ENCODE measurements around the gene MYH11.
"Not testable (repeated sequence)": the region's sequence is repeated elsewhere in the genome, so short reads cannot be mapped to it uniquely, and the experiment has no call there.

MYH11 gene

GRCh38 chr16:15741207-15741871 is 115.5 kb downstream of the MYH11 start:
- H3K4me1 ChIP-seq (ENCODE audit: control insufficient read depth, low read depth, low read length): no peaks in the 10 kb centered on the region
- no peaks in the 10 kb centered on the region for H3K36me3 ChIP-seq (ENCODE audit: control insufficient read depth, low read depth, low read length)
- H3K27ac ChIP-seq (ENCODE audit: low read length): no peak overlapping the region
- no peak overlapping the region for H3K9ac ChIP-seq (ENCODE audit: low read length)
- no peaks in the 10 kb centered on the region for H3K9me3 ChIP-seq (ENCODE audit: control insufficient read depth, low read depth, low read length)
- no peak overlapping the region for H3K4me3 ChIP-seq (ENCODE audit: low read length)
- no peaks in the 10 kb centered on the region for H3K27me3 ChIP-seq (ENCODE audit: control insufficient read depth, insufficient read depth, low read length)

- Histone ChIP-seq H3K36me3 (ENCODE audit: control insufficient read depth, low read depth, low read length) (no peaks in the 10 kb centered on the region), H3K9ac (ENCODE audit: low read length) (no peak overlapping the region), H3K27ac (ENCODE audit: low read length) (no peak overlapping the region), H3K4me3 (ENCODE audit: low read length) (no peak overlapping the region), H3K27me3 (ENCODE audit: control insufficient read depth, insufficient read depth, low read length) (no peaks in the 10 kb centered on the region), H3K9me3 (ENCODE audit: control insufficient read depth, low read depth, low read length) (no peaks in the 10 kb centered on the region), H3K4me1 (ENCODE audit: control insufficient read depth, low read depth, low read length) (no peaks in the 10 kb centered on the region)
Observed at GRCh38 chr16:15739950-15740349, 116.9 kb downstream of the MYH11 start.

- Histone ChIP-seq H3K27ac (ENCODE audit: low read length) (no peak overlapping the region), H3K36me3 (ENCODE audit: control insufficient read depth, low read depth, low read length) (no peaks in the 10 kb centered on the region), H3K4me1 (ENCODE audit: control insufficient read depth, low read depth, low read length) (no peaks in the 10 kb centered on the region), H3K4me3 (ENCODE audit: low read length) (no peak overlapping the region), H3K9me3 (ENCODE audit: control insufficient read depth, low read depth, low read length) (no peaks in the 10 kb centered on the region), H3K9ac (ENCODE audit: low read length) (no peak overlapping the region), H3K27me3 (ENCODE audit: control insufficient read depth, insufficient read depth, low read length) (no peaks in the 10 kb centered on the region)
Observed at GRCh38 chr16:15739464-15739863, 117.4 kb downstream of the MYH11 start.

- no peaks in the 10 kb centered on the region for H3K4me1 ChIP-seq (ENCODE audit: control insufficient read depth, low read depth, low read length)
- no peak overlapping the region for H3K27ac ChIP-seq (ENCODE audit: low read length)
- no peaks in the 10 kb centered on the region for H3K9me3 ChIP-seq (ENCODE audit: control insufficient read depth, low read depth, low read length)
- no peak overlapping the region for H3K9ac ChIP-seq (ENCODE audit: low read length)
- H3K27me3 ChIP-seq (ENCODE audit: control insufficient read depth, insufficient read depth, low read length): no peaks in the 10 kb centered on the region
- no peak overlapping the region for H3K4me3 ChIP-seq (ENCODE audit: low read length)
- no peaks in the 10 kb centered on the region for H3K36me3 ChIP-seq (ENCODE audit: control insufficient read depth, low read depth, low read length)
Observed at GRCh38 chr16:15737140-15737644, 119.6 kb downstream of the MYH11 start.

GRCh38 chr16:15736529-15736928 is 120.3 kb downstream of the MYH11 start:
- Histone ChIP-seq H3K36me3 (ENCODE audit: control insufficient read depth, low read depth, low read length) (no peaks in the 10 kb centered on the region), H3K4me1 (ENCODE audit: control insufficient read depth, low read depth, low read length) (no peaks in the 10 kb centered on the region), H3K27me3 (ENCODE audit: control insufficient read depth, insufficient read depth, low read length) (no peaks in the 10 kb centered on the region), H3K9me3 (ENCODE audit: control insufficient read depth, low read depth, low read length) (no peaks in the 10 kb centered on the region), H3K4me3 (ENCODE audit: low read length) (no peak overlapping the region), H3K9ac (ENCODE audit: low read length) (no peak overlapping the region), H3K27ac (ENCODE audit: low read length) (no peak overlapping the region)

- Histone ChIP-seq H3K27ac (ENCODE audit: low read length) (no peak overlapping the region), H3K9me3 (ENCODE audit: control insufficient read depth, low read depth, low read length) (no peaks in the 10 kb centered on the region), H3K36me3 (ENCODE audit: control insufficient read depth, low read depth, low read length) (no peaks in the 10 kb centered on the region), H3K27me3 (ENCODE audit: control insufficient read depth, insufficient read depth, low read length) (no peaks in the 10 kb centered on the region), H3K4me3 (ENCODE audit: low read length) (no peak overlapping the region), H3K4me1 (ENCODE audit: control insufficient read depth, low read depth, low read length) (no peaks in the 10 kb centered on the region), H3K9ac (ENCODE audit: low read length) (no peak overlapping the region)
Observed at GRCh38 chr16:15735610-15736009, 121.2 kb downstream of the MYH11 start.

GRCh38 chr16:15732416-15732815 is 124.4 kb downstream of the MYH11 start:
- no peaks in the 10 kb centered on the region for H3K4me1 ChIP-seq (ENCODE audit: control insufficient read depth, low read depth, low read length)
- no peaks in the 10 kb centered on the region for H3K36me3 ChIP-seq (ENCODE audit: control insufficient read depth, low read depth, low read length)
- no peak overlapping the region for H3K4me3 ChIP-seq (ENCODE audit: low read length)

GRCh38 chr16:15729152-15729551 is 127.7 kb downstream of the MYH11 start:
- H3K4me1 ChIP-seq (ENCODE audit: control insufficient read depth, low read depth, low read length): no peaks in the 10 kb centered on the region
- peaks cover 3% of the 10 kb centered on the region for H3K36me3 ChIP-seq (ENCODE audit: control insufficient read depth, low read depth, low read length)
- H3K27me3 ChIP-seq (ENCODE audit: control insufficient read depth, insufficient read depth, low read length): no peaks in the 10 kb centered on the region
- H3K27ac ChIP-seq (ENCODE audit: low read length): no peak overlapping the region
- no peak overlapping the region for H3K4me3 ChIP-seq (ENCODE audit: low read length)
- H3K9ac ChIP-seq (ENCODE audit: low read length): no peak overlapping the region
- no peaks in the 10 kb centered on the region for H3K9me3 ChIP-seq (ENCODE audit: control insufficient read depth, low read depth, low read length)

More at GRCh38 chr16:15732416-15732815, 124.4 kb downstream of the MYH11 start:
- Histone ChIP-seq H3K27me3 (ENCODE audit: control insufficient read depth, insufficient read depth, low read length) (no peaks in the 10 kb centered on the region), H3K9me3 (ENCODE audit: control insufficient read depth, low read depth, low read length) (no peaks in the 10 kb centered on the region), H3K27ac (ENCODE audit: low read length) (no peak overlapping the region), H3K9ac (ENCODE audit: low read length) (no peak overlapping the region)

- not testable (repeated sequence) for H3K9me3 ChIP-seq (ENCODE audit: control insufficient read depth, low read depth, low read length); H3K27me3 ChIP-seq (ENCODE audit: control insufficient read depth, insufficient read depth, low read length); H3K4me3 ChIP-seq (ENCODE audit: low read length); H3K36me3 ChIP-seq (ENCODE audit: control insufficient read depth, low read depth, low read length); H3K4me1 ChIP-seq (ENCODE audit: control insufficient read depth, low read depth, low read length); H3K27ac ChIP-seq (ENCODE audit: low read length); H3K9ac ChIP-seq (ENCODE audit: low read length)
Observed at GRCh38 chr16:15727697-15728096, 129.1 kb downstream of the MYH11 start.

- H3K27me3 ChIP-seq (ENCODE audit: control insufficient read depth, insufficient read depth, low read length): no peaks in the 10 kb centered on the region
- no peaks in the 10 kb centered on the region for H3K9me3 ChIP-seq (ENCODE audit: control insufficient read depth, low read depth, low read length)
- no peak overlapping the region for H3K4me3 ChIP-seq (ENCODE audit: low read length)
- peaks cover 3% of the 10 kb centered on the region for H3K36me3 ChIP-seq (ENCODE audit: control insufficient read depth, low read depth, low read length)
- H3K27ac ChIP-seq (ENCODE audit: low read length): no peak overlapping the region
- H3K9ac ChIP-seq (ENCODE audit: low read length): no peak overlapping the region
- no peaks in the 10 kb centered on the region for H3K4me1 ChIP-seq (ENCODE audit: control insufficient read depth, low read depth, low read length)
Observed at GRCh38 chr16:15726715-15727114, 130.1 kb downstream of the MYH11 start.

GRCh38 chr16:15725641-15726240 is 131.1 kb downstream of the MYH11 start:
- H3K36me3 ChIP-seq (ENCODE audit: control insufficient read depth, low read depth, low read length): peaks cover 3% of the 10 kb centered on the region
- no peaks in the 10 kb centered on the region for H3K9me3 ChIP-seq (ENCODE audit: control insufficient read depth, low read depth, low read length)
- no peaks in the 10 kb centered on the region for H3K4me1 ChIP-seq (ENCODE audit: control insufficient read depth, low read depth, low read length)
- H3K27me3 ChIP-seq (ENCODE audit: control insufficient read depth, insufficient read depth, low read length): no peaks in the 10 kb centered on the region
- H3K9ac ChIP-seq (ENCODE audit: low read length): no peak overlapping the region
- no peak overlapping the region for H3K4me3 ChIP-seq (ENCODE audit: low read length)
- H3K27ac ChIP-seq (ENCODE audit: low read length): no peak overlapping the region

GRCh38 chr16:15723808-15724207 is 133.0 kb downstream of the MYH11 start:
- H3K4me1 ChIP-seq (ENCODE audit: control insufficient read depth, low read depth, low read length): no peaks in the 10 kb centered on the region
- no peaks in the 10 kb centered on the region for H3K9me3 ChIP-seq (ENCODE audit: control insufficient read depth, low read depth, low read length)
- H3K27me3 ChIP-seq (ENCODE audit: control insufficient read depth, insufficient read depth, low read length): no peaks in the 10 kb centered on the region

More at GRCh38 chr16:15723808-15724207, 133.0 kb downstream of the MYH11 start:
- no peak overlapping the region for H3K9ac ChIP-seq (ENCODE audit: low read length)
- no peak overlapping the region for H3K27ac ChIP-seq (ENCODE audit: low read length)
- H3K36me3 ChIP-seq (ENCODE audit: control insufficient read depth, low read depth, low read length): peaks cover 3% of the 10 kb centered on the region
- no peak overlapping the region for H3K4me3 ChIP-seq (ENCODE audit: low read length)
